ENCODE measurements around the gene GRM4.

GRCh38 chr6:34022873-34023255 lies 123.0 kb downstream of the GRM4 start:
- no peak for TF ChIP-seq CTCF (IDR thresholded peaks at IDR 0.05; ENCODE audit: low read depth, low read length)
- no peak for TF ChIP-seq POLR2A (IDR thresholded peaks at IDR 0.05; ENCODE audit: extremely low read depth, insufficient read length)

Data from NB4 (cell line).